KG1 (cell line): Measurements from ENCODE around the gene SCD.
"Not testable (repeated sequence)": the region's sequence is repeated elsewhere in the genome, so short reads cannot be mapped to it uniquely, and the experiment has no call there.

Experiments used
- DNase-seq: peaks from one replicate; lab custom pipeline; 2025; lab: John Stamatoyannopoulos, UW

Gene SCD

GRCh38 chr10:100362570-100363496 lies 15.8 kb downstream of the SCD start:
- DNase-seq, result no peak

GRCh38 chr10:100364175-100364574 lies 17.1 kb downstream of the SCD start:
- no peak for DNase-seq

- DNase-seq, result no peak
Measured at GRCh38 chr10:100364735-100365391, 17.8 kb downstream of the SCD start.

- no peak for DNase-seq
Measured at GRCh38 chr10:100368721-100369120, 21.7 kb downstream of the SCD start.

GRCh38 chr10:100370714-100371481 lies 23.9 kb downstream of the SCD start:
- DNase-seq, result peak; percentile 75

GRCh38 chr10:100371482-100372027 lies 24.5 kb downstream of the SCD start:
- DNase-seq, result no peak

GRCh38 chr10:100372415-100373297 lies 25.6 kb downstream of the SCD start:
- DNase-seq, result no peak

GRCh38 chr10:100373298-100374199 lies 26.5 kb downstream of the SCD start:
- peak; percentile 73 for DNase-seq

GRCh38 chr10:100374200-100374655 lies 27.2 kb downstream of the SCD start:
- DNase-seq, result no peak

- not testable (repeated sequence) for DNase-seq
Measured at GRCh38 chr10:100374677-100375353, 27.8 kb downstream of the SCD start.

- DNase-seq, result not testable (repeated sequence)
Measured at GRCh38 chr10:100376656-100377055, 29.6 kb downstream of the SCD start.

- DNase-seq, result no peak
Measured at GRCh38 chr10:100377830-100378229, 30.8 kb downstream of the SCD start.

GRCh38 chr10:100380400-100380799 lies 33.4 kb downstream of the SCD start:
- no peak for DNase-seq

- no peak for DNase-seq
Measured at GRCh38 chr10:100382553-100382952, 35.5 kb downstream of the SCD start.

GRCh38 chr10:100383251-100383650 lies 36.2 kb downstream of the SCD start:
- no peak for DNase-seq

GRCh38 chr10:100391163-100392002 lies 44.4 kb downstream of the SCD start:
- no peak for DNase-seq

GRCh38 chr10:100392686-100393003 lies 45.6 kb downstream of the SCD start:
- DNase-seq, result no peak

GRCh38 chr10:100395626-100396025 lies 48.6 kb downstream of the SCD start:
- DNase-seq, result no peak

GRCh38 chr10:100396605-100397004 lies 49.6 kb downstream of the SCD start:
- no peak for DNase-seq
